T-helper 1 cell treated with Interleukin-12 subunit alpha and Interleukin-12 subunit beta and Interleukin-4 antibody, amounts not matched to agents 30 μg/mL and 1 μg/mL, for 36 hours (primary cell): ENCODE measurements around the gene EYS.

Experiments
- H3K27ac Mint-ChIP-seq: one replicate; pipeline ENCODE4 v1.8.0; 2021; ENCODE audit warnings: mild to moderate bottlenecking, mixed read lengths
- H3K27me3 Mint-ChIP-seq: one replicate; pipeline ENCODE4 v1.8.0; 2021; ENCODE audit warnings: low read depth, mixed read lengths
- H3K36me3 Mint-ChIP-seq: one replicate; pipeline ENCODE4 v1.8.0; 2021; ENCODE audit warnings: low read depth, mixed read lengths
- H3K4me1 Mint-ChIP-seq: one replicate; pipeline ENCODE4 v1.8.0; 2021; ENCODE audit warnings: low read depth, mixed read lengths
- H3K4me3 Mint-ChIP-seq: one replicate; pipeline ENCODE4 v1.8.0; 2021; ENCODE audit warnings: mild to moderate bottlenecking, moderate library complexity, mixed read lengths
- H3K9me3 Mint-ChIP-seq: one replicate; pipeline ENCODE4 v1.8.0; 2021; ENCODE audit warnings: mixed read lengths

EYS gene

GRCh38 chr6:64777941-64778785, 928.9 kb downstream of the EYS start:
- H3K4me3 Mint-ChIP-seq = no peak overlapping the region
- peaks cover 22% of the 10 kb centered on the region for H3K9me3 Mint-ChIP-seq
- no peaks in the 10 kb centered on the region for H3K36me3 Mint-ChIP-seq
- no peak overlapping the region for H3K27ac Mint-ChIP-seq
- H3K27me3 Mint-ChIP-seq = no peaks in the 10 kb centered on the region
- H3K4me1 Mint-ChIP-seq = no peaks in the 10 kb centered on the region

- H3K4me3 Mint-ChIP-seq = no peak overlapping the region
- no peak overlapping the region for H3K27ac Mint-ChIP-seq
- no peaks in the 10 kb centered on the region for H3K36me3 Mint-ChIP-seq
- H3K4me1 Mint-ChIP-seq = no peaks in the 10 kb centered on the region
- peaks cover 26% of the 10 kb centered on the region for H3K9me3 Mint-ChIP-seq
- H3K27me3 Mint-ChIP-seq = no peaks in the 10 kb centered on the region
Measured at GRCh38 chr6:64776359-64776758, 930.7 kb downstream of the EYS start.

- Mint-ChIP-seq H3K27me3 (no peaks in the 10 kb centered on the region), H3K36me3 (no peaks in the 10 kb centered on the region), H3K4me3 (no peak overlapping the region), H3K4me1 (no peaks in the 10 kb centered on the region), H3K9me3 (peaks cover 16% of the 10 kb centered on the region), H3K27ac (no peak overlapping the region)
Measured at GRCh38 chr6:64774881-64775280, 932.1 kb downstream of the EYS start.

GRCh38 chr6:64750910-64751309, 956.1 kb downstream of the EYS start:
- H3K27me3 Mint-ChIP-seq = no peaks in the 10 kb centered on the region
- no peaks in the 10 kb centered on the region for H3K36me3 Mint-ChIP-seq
- no peak overlapping the region for H3K27ac Mint-ChIP-seq
- no peak overlapping the region for H3K4me3 Mint-ChIP-seq
- H3K4me1 Mint-ChIP-seq = no peaks in the 10 kb centered on the region
- no peaks in the 10 kb centered on the region for H3K9me3 Mint-ChIP-seq

GRCh38 chr6:64737418-64737817, 969.6 kb downstream of the EYS start:
- H3K4me3 Mint-ChIP-seq = no peak overlapping the region
- H3K9me3 Mint-ChIP-seq = peaks cover 3% of the 10 kb centered on the region
- H3K27ac Mint-ChIP-seq = no peak overlapping the region
- H3K27me3 Mint-ChIP-seq = no peaks in the 10 kb centered on the region
- no peaks in the 10 kb centered on the region for H3K36me3 Mint-ChIP-seq
- H3K4me1 Mint-ChIP-seq = no peaks in the 10 kb centered on the region

GRCh38 chr6:64736421-64736950, 970.5 kb downstream of the EYS start:
- Mint-ChIP-seq H3K4me1 (no peaks in the 10 kb centered on the region), H3K27ac (no peak overlapping the region), H3K36me3 (no peaks in the 10 kb centered on the region), H3K4me3 (no peak overlapping the region), H3K27me3 (no peaks in the 10 kb centered on the region), H3K9me3 (peaks cover 1% of the 10 kb centered on the region)

GRCh38 chr6:64733433-64733832, 973.6 kb downstream of the EYS start:
- H3K4me1 Mint-ChIP-seq = no peaks in the 10 kb centered on the region
- H3K9me3 Mint-ChIP-seq = peaks cover 7% of the 10 kb centered on the region
- H3K27ac Mint-ChIP-seq = no peak overlapping the region
- no peak overlapping the region for H3K4me3 Mint-ChIP-seq
- H3K36me3 Mint-ChIP-seq = no peaks in the 10 kb centered on the region
- no peaks in the 10 kb centered on the region for H3K27me3 Mint-ChIP-seq

- no peak overlapping the region for H3K27ac Mint-ChIP-seq
- H3K4me3 Mint-ChIP-seq = no peak overlapping the region
- H3K4me1 Mint-ChIP-seq = no peaks in the 10 kb centered on the region
- no peaks in the 10 kb centered on the region for H3K27me3 Mint-ChIP-seq
- peaks cover 7% of the 10 kb centered on the region for H3K9me3 Mint-ChIP-seq
- no peaks in the 10 kb centered on the region for H3K36me3 Mint-ChIP-seq
Measured at GRCh38 chr6:64732888-64733287, 974.1 kb downstream of the EYS start.

- Mint-ChIP-seq H3K4me1 (no peaks in the 10 kb centered on the region), H3K9me3 (peaks cover 7% of the 10 kb centered on the region), H3K27ac (no peak overlapping the region), H3K27me3 (no peaks in the 10 kb centered on the region), H3K36me3 (no peaks in the 10 kb centered on the region), H3K4me3 (no peak overlapping the region)
Measured at GRCh38 chr6:64729522-64729921, 977.5 kb downstream of the EYS start.

GRCh38 chr6:64727075-64727474, 980.0 kb downstream of the EYS start:
- Mint-ChIP-seq H3K4me3 (no peak overlapping the region), H3K4me1 (no peaks in the 10 kb centered on the region), H3K9me3 (peaks cover 7% of the 10 kb centered on the region), H3K36me3 (no peaks in the 10 kb centered on the region), H3K27me3 (no peaks in the 10 kb centered on the region), H3K27ac (no peak overlapping the region)

- no peak overlapping the region for H3K4me3 Mint-ChIP-seq
- no peaks in the 10 kb centered on the region for H3K36me3 Mint-ChIP-seq
- H3K27me3 Mint-ChIP-seq = no peaks in the 10 kb centered on the region
- H3K27ac Mint-ChIP-seq = no peak overlapping the region
- H3K9me3 Mint-ChIP-seq = peaks cover 4% of the 10 kb centered on the region
- H3K4me1 Mint-ChIP-seq = no peaks in the 10 kb centered on the region
Measured at GRCh38 chr6:64724091-64724490, 982.9 kb downstream of the EYS start.

- H3K4me1 Mint-ChIP-seq = no peaks in the 10 kb centered on the region
- no peak overlapping the region for H3K4me3 Mint-ChIP-seq
- H3K9me3 Mint-ChIP-seq = peaks cover 8% of the 10 kb centered on the region
- H3K36me3 Mint-ChIP-seq = no peaks in the 10 kb centered on the region
- H3K27me3 Mint-ChIP-seq = no peaks in the 10 kb centered on the region
- no peak overlapping the region for H3K27ac Mint-ChIP-seq
Measured at GRCh38 chr6:64723327-64724058, 983.5 kb downstream of the EYS start.

- Mint-ChIP-seq H3K27ac (no peak overlapping the region), H3K4me1 (no peaks in the 10 kb centered on the region), H3K4me3 (no peak overlapping the region), H3K27me3 (no peaks in the 10 kb centered on the region), H3K36me3 (no peaks in the 10 kb centered on the region), H3K9me3 (peaks cover 13% of the 10 kb centered on the region)
Measured at GRCh38 chr6:64721865-64722264, 985.2 kb downstream of the EYS start.

- H3K4me3 Mint-ChIP-seq = no peak overlapping the region
- no peaks in the 10 kb centered on the region for H3K36me3 Mint-ChIP-seq
- H3K9me3 Mint-ChIP-seq = peaks cover 13% of the 10 kb centered on the region
- H3K27me3 Mint-ChIP-seq = no peaks in the 10 kb centered on the region
- H3K27ac Mint-ChIP-seq = no peak overlapping the region
- no peaks in the 10 kb centered on the region for H3K4me1 Mint-ChIP-seq
Measured at GRCh38 chr6:64717281-64717680, 989.7 kb downstream of the EYS start.

- Mint-ChIP-seq H3K4me3 (no peak overlapping the region), H3K27ac (no peak overlapping the region), H3K27me3 (no peaks in the 10 kb centered on the region), H3K4me1 (no peaks in the 10 kb centered on the region), H3K36me3 (no peaks in the 10 kb centered on the region), H3K9me3 (peaks cover 10% of the 10 kb centered on the region)
Measured at GRCh38 chr6:64715624-64716023, 991.4 kb downstream of the EYS start.
